ENCODE measurements around the gene CC2D2A.

The CC2D2A gene

GRCh38 chr4:15547392-15547791, 77.7 kb downstream of the CC2D2A start:
- peak overlapping the region; percentile 75 for H3K27ac ChIP-seq (ENCODE audit: low read depth, low read length)
- peaks cover 4 to 49% (median 25%) of the 10 kb centered on the region in 5 donors for H3K4me1 ChIP-seq (ENCODE audit: control insufficient read depth in 5 of 5, insufficient read depth in 5 of 5, low read length in 5 of 5)

DNA sequence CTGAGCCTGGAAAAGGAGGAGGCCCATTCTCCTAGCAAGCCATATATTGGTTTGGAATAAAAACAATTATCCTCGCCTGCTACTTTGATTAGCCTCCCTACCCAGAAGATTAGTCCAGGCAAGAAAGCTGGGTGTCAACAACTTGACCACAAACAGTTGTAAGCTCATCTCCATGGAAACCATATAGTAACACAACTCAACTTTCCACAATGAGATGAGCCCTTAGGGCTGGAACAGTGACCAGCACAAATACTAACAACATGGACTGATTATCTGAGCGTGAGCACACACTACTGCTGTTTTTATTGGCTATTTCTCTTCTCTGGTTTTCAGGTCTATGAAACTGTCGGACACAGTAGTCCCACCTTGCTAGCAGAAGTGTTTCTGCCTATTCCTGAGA, 80.8 kb downstream of the CC2D2A start:
- Histone ChIP-seq H3K9me3 (ENCODE audit: control insufficient read depth in 5 of 5, low read length in 5 of 5) (no peaks in the 10 kb centered on the region), H3K9ac (ENCODE audit: low read length in 5 of 5) (no peak overlapping the region), H3K27me3 (ENCODE audit: control insufficient read depth in 5 of 5, insufficient read depth in 4 of 5, low read length in 5 of 5) (no peaks in the 10 kb centered on the region), H3K36me3 (ENCODE audit: control insufficient read depth in 5 of 5, insufficient read depth in 5 of 5, low read length in 5 of 5) (peaks cover 4 to 21% (median 14%) of the 10 kb centered on the region in 5 donors), H3K4me3 (ENCODE audit: low read depth in 1 of 5, low read length in 5 of 5) (no peak overlapping the region), H3K27ac (ENCODE audit: low read depth, low read length) (no peak overlapping the region), H3K4me1 (ENCODE audit: control insufficient read depth in 5 of 5, insufficient read depth in 5 of 5, low read length in 5 of 5) (peaks cover 4 to 43% (median 22%) of the 10 kb centered on the region in 5 donors)

More at GRCh38 chr4:15547392-15547791, 77.7 kb downstream of the CC2D2A start:
- Histone ChIP-seq H3K4me3 (ENCODE audit: low read depth in 1 of 5, low read length in 5 of 5) (no peak overlapping the region), H3K36me3 (ENCODE audit: control insufficient read depth in 5 of 5, insufficient read depth in 5 of 5, low read length in 5 of 5) (peaks cover 0 to 9% (median 0%) of the 10 kb centered on the region in 5 donors), H3K27me3 (ENCODE audit: control insufficient read depth in 5 of 5, insufficient read depth in 4 of 5, low read length in 5 of 5) (no peaks in the 10 kb centered on the region), H3K9ac (ENCODE audit: low read length in 5 of 5) (no peak overlapping the region), H3K9me3 (ENCODE audit: control insufficient read depth in 5 of 5, low read length in 5 of 5) (no peaks in the 10 kb centered on the region)

GRCh38 chr4:15551740-15552446, 82.2 kb downstream of the CC2D2A start:
- no peaks in the 10 kb centered on the region for H3K9me3 ChIP-seq (ENCODE audit: control insufficient read depth in 5 of 5, low read length in 5 of 5)
- no peaks in the 10 kb centered on the region for H3K27me3 ChIP-seq (ENCODE audit: control insufficient read depth in 5 of 5, insufficient read depth in 4 of 5, low read length in 5 of 5)
- H3K27ac ChIP-seq (ENCODE audit: low read depth, low read length) = no peak overlapping the region
- H3K36me3 ChIP-seq (ENCODE audit: control insufficient read depth in 5 of 5, insufficient read depth in 5 of 5, low read length in 5 of 5) = peaks cover 6 to 31% (median 26%) of the 10 kb centered on the region in 5 donors
- peaks cover 0 to 29% (median 12%) of the 10 kb centered on the region in 5 donors for H3K4me1 ChIP-seq (ENCODE audit: control insufficient read depth in 5 of 5, insufficient read depth in 5 of 5, low read length in 5 of 5)
- H3K4me3 ChIP-seq (ENCODE audit: low read depth in 1 of 5, low read length in 5 of 5) = no peak overlapping the region
- peak overlapping the region in 2 of 5 donors; percentile 7 to 35 for H3K9ac ChIP-seq (ENCODE audit: low read length in 5 of 5)

- H3K27me3 ChIP-seq (ENCODE audit: control insufficient read depth in 5 of 5, insufficient read depth in 4 of 5, low read length in 5 of 5) = no peaks in the 10 kb centered on the region
- peaks cover 6 to 37% (median 31%) of the 10 kb centered on the region in 5 donors for H3K36me3 ChIP-seq (ENCODE audit: control insufficient read depth in 5 of 5, insufficient read depth in 5 of 5, low read length in 5 of 5)
- no peaks in the 10 kb centered on the region for H3K9me3 ChIP-seq (ENCODE audit: control insufficient read depth in 5 of 5, low read length in 5 of 5)
- no peak overlapping the region for H3K4me3 ChIP-seq (ENCODE audit: low read depth in 1 of 5, low read length in 5 of 5)
- no peak overlapping the region for H3K27ac ChIP-seq (ENCODE audit: low read depth, low read length)
- H3K4me1 ChIP-seq (ENCODE audit: control insufficient read depth in 5 of 5, insufficient read depth in 5 of 5, low read length in 5 of 5) = peaks cover 0 to 20% (median 9%) of the 10 kb centered on the region in 5 donors
- no peak overlapping the region for H3K9ac ChIP-seq (ENCODE audit: low read length in 5 of 5)
Observed at GRCh38 chr4:15552557-15553362, 83.1 kb downstream of the CC2D2A start.

DNA sequence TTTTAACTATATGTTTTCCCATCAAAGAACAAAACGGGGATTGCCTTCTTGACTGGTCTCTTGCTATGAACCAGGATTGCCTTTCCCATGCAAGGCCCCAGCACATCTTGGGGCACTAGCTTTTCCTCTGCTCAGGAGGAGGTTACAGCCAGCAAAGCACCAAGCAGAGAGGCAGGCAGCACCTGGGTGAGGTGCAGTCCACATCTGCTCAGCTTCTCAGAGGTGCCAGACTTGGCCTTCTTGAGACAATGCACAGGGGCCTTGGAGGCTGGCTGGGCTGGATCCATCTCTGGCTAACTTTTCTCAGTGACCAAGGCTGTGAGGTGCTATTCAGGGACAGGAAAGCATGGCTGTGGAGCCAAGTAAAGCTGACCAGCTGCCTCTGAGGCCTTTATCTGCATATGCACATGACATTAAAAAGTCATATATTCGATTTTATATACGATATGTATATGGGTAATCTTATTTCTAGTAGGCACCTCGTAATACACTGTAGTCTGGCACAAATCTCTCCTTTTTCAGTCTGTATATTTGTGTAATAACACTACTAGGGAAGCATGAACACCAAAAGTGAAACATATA, 86.9 kb downstream of the CC2D2A start:
- Histone ChIP-seq H3K9ac (ENCODE audit: low read length in 5 of 5) (no peak overlapping the region), H3K36me3 (ENCODE audit: control insufficient read depth in 5 of 5, insufficient read depth in 5 of 5, low read length in 5 of 5) (peaks cover 10 to 41% (median 39%) of the 10 kb centered on the region in 5 donors), H3K4me1 (ENCODE audit: control insufficient read depth in 5 of 5, insufficient read depth in 5 of 5, low read length in 5 of 5) (peaks cover 0 to 8% (median 6%) of the 10 kb centered on the region in 5 donors), H3K27me3 (ENCODE audit: control insufficient read depth in 5 of 5, insufficient read depth in 4 of 5, low read length in 5 of 5) (no peaks in the 10 kb centered on the region), H3K4me3 (ENCODE audit: low read depth in 1 of 5, low read length in 5 of 5) (no peak overlapping the region), H3K27ac (ENCODE audit: low read depth, low read length) (no peak overlapping the region), H3K9me3 (ENCODE audit: control insufficient read depth in 5 of 5, low read length in 5 of 5) (no peaks in the 10 kb centered on the region)

- H3K27me3 ChIP-seq (ENCODE audit: control insufficient read depth in 5 of 5, insufficient read depth in 4 of 5, low read length in 5 of 5) = no peaks in the 10 kb centered on the region
- no peaks in the 10 kb centered on the region for H3K4me1 ChIP-seq (ENCODE audit: control insufficient read depth in 5 of 5, insufficient read depth in 5 of 5, low read length in 5 of 5)
- no peak overlapping the region for H3K27ac ChIP-seq (ENCODE audit: low read depth, low read length)
- no peaks in the 10 kb centered on the region for H3K9me3 ChIP-seq (ENCODE audit: control insufficient read depth in 5 of 5, low read length in 5 of 5)
- no peak overlapping the region for H3K4me3 ChIP-seq (ENCODE audit: low read depth in 1 of 5, low read length in 5 of 5)
- H3K9ac ChIP-seq (ENCODE audit: low read length in 5 of 5) = no peak overlapping the region
- H3K36me3 ChIP-seq (ENCODE audit: control insufficient read depth in 5 of 5, insufficient read depth in 5 of 5, low read length in 5 of 5) = peaks cover 10 to 45% (median 43%) of the 10 kb centered on the region in 5 donors
Observed at GRCh38 chr4:15557786-15558550, 88.3 kb downstream of the CC2D2A start.

GRCh38 chr4:15558561-15558960, 88.9 kb downstream of the CC2D2A start:
- Histone ChIP-seq H3K9ac (ENCODE audit: low read length in 5 of 5) (no peak overlapping the region), H3K4me3 (ENCODE audit: low read depth in 1 of 5, low read length in 5 of 5) (no peak overlapping the region), H3K27ac (ENCODE audit: low read depth, low read length) (no peak overlapping the region), H3K4me1 (ENCODE audit: control insufficient read depth in 5 of 5, insufficient read depth in 5 of 5, low read length in 5 of 5) (no peaks in the 10 kb centered on the region), H3K9me3 (ENCODE audit: control insufficient read depth in 5 of 5, low read length in 5 of 5) (no peaks in the 10 kb centered on the region), H3K36me3 (ENCODE audit: control insufficient read depth in 5 of 5, insufficient read depth in 5 of 5, low read length in 5 of 5) (peaks cover 10 to 48% (median 46%) of the 10 kb centered on the region in 5 donors), H3K27me3 (ENCODE audit: control insufficient read depth in 5 of 5, insufficient read depth in 4 of 5, low read length in 5 of 5) (no peaks in the 10 kb centered on the region)

DNA sequence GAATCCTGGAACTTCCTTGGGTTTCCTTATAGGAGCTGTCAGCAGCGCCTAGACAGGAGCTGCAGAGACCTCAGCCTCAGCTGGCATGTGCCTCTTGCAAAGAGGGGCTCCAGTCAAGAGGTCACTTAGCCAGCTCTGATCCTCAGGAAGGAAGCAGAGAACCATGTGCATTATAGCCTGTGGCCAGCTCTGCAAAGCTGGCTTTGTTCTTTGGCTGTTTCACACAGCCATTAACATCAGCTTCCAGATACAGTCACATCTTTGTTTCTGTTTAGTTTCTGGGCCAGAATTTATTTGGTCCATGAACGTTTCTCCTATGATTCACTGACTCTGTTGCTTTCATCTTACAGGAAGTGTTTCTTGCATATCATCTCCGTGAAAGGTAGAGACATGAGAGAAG, 92.4 kb downstream of the CC2D2A start:
- no peaks in the 10 kb centered on the region for H3K27me3 ChIP-seq (ENCODE audit: control insufficient read depth in 5 of 5, insufficient read depth in 4 of 5, low read length in 5 of 5)
- H3K36me3 ChIP-seq (ENCODE audit: control insufficient read depth in 5 of 5, insufficient read depth in 5 of 5, low read length in 5 of 5) = peaks cover 7 to 54% (median 35%) of the 10 kb centered on the region in 5 donors
- H3K27ac ChIP-seq (ENCODE audit: low read depth, low read length) = no peak overlapping the region
- H3K9me3 ChIP-seq (ENCODE audit: control insufficient read depth in 5 of 5, low read length in 5 of 5) = no peaks in the 10 kb centered on the region
- H3K4me1 ChIP-seq (ENCODE audit: control insufficient read depth in 5 of 5, insufficient read depth in 5 of 5, low read length in 5 of 5) = no peaks in the 10 kb centered on the region
- no peak overlapping the region for H3K4me3 ChIP-seq (ENCODE audit: low read depth in 1 of 5, low read length in 5 of 5)
- H3K9ac ChIP-seq (ENCODE audit: low read length in 5 of 5) = no peak overlapping the region

- no peaks in the 10 kb centered on the region for H3K27me3 ChIP-seq (ENCODE audit: control insufficient read depth in 5 of 5, insufficient read depth in 4 of 5, low read length in 5 of 5)
- no peaks in the 10 kb centered on the region for H3K4me1 ChIP-seq (ENCODE audit: control insufficient read depth in 5 of 5, insufficient read depth in 5 of 5, low read length in 5 of 5)
- no peak overlapping the region for H3K9ac ChIP-seq (ENCODE audit: low read length in 5 of 5)
- H3K9me3 ChIP-seq (ENCODE audit: control insufficient read depth in 5 of 5, low read length in 5 of 5) = no peaks in the 10 kb centered on the region
- no peak overlapping the region for H3K4me3 ChIP-seq (ENCODE audit: low read depth in 1 of 5, low read length in 5 of 5)
- H3K27ac ChIP-seq (ENCODE audit: low read depth, low read length) = no peak overlapping the region
- H3K36me3 ChIP-seq (ENCODE audit: control insufficient read depth in 5 of 5, insufficient read depth in 5 of 5, low read length in 5 of 5) = peaks cover 9 to 58% (median 35%) of the 10 kb centered on the region in 5 donors
Observed at GRCh38 chr4:15562623-15563022, 92.9 kb downstream of the CC2D2A start.
